ENCODE data around the gene TGFB2.

The TGFB2 gene

GRCh38 chr1:218397752-218398339 lies 52.7 kb downstream of the TGFB2 start:
- H3K4me1 ChIP-seq (ENCODE audit: low read length): peaks cover 17% of the 10 kb centered on the region
- H3K79me2 ChIP-seq (ENCODE audit: low read length): no peaks in the 10 kb centered on the region
- no peak overlapping the region for H3K27ac ChIP-seq (ENCODE audit: low read length)
- no peak overlapping the region for H2AFZ ChIP-seq (ENCODE audit: low read depth, low read length)
- no peaks in the 10 kb centered on the region for H3K9me3 ChIP-seq (ENCODE audit: insufficient read depth, low read length)
- H4K20me1 ChIP-seq (ENCODE audit: insufficient read depth, low read length): peaks cover 7% of the 10 kb centered on the region; the same call in 1 of the 2 replicates
- TF ChIP-seq EZH2phosphoT487 (IDR thresholded peaks at IDR 0.05; ENCODE audit: low read depth): no peak
- TF ChIP-seq CTCF (IDR thresholded peaks at IDR 0.05; ENCODE audit: low read depth, low read length): no peak
- H3K9ac ChIP-seq (ENCODE audit: low read length): no peak overlapping the region
- H3K36me3 ChIP-seq (replicated peaks; ENCODE audit: low read depth, low read length): no peaks in the 10 kb centered on the region
- H3K4me2 ChIP-seq (ENCODE audit: low read length): no peak overlapping the region
- no peaks in the 10 kb centered on the region for H3K27me3 ChIP-seq (ENCODE audit: low read depth, low read length)
- no peak overlapping the region for H3K4me3 ChIP-seq (ENCODE audit: low read length)

DNA sequence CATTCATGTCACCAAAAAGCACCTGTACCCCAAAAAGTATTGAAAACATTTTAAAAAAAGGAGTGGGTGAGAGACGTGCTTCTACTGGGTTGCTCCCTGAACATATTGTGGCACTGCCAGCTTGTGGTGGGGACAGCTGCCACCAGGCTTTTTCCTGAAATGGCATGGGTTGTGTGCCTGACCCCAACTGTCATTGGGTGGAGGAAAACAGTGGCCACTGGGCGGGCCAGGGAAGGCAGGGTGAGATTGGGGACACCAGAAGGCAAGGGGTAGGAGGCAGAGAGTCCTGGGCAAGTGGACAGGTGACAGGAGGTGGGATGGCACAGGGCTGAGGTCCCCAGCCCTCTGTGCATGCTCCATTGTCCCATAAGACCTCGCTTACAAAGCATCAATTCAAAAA lies 55.5 kb downstream of the TGFB2 start:
- Histone ChIP-seq H3K4me1 (ENCODE audit: low read length) (peaks cover 5% of the 10 kb centered on the region), H3K9me3 (ENCODE audit: insufficient read depth, low read length) (no peaks in the 10 kb centered on the region), H3K27ac (ENCODE audit: low read length) (no peak overlapping the region), H2AFZ (ENCODE audit: low read depth, low read length) (no peak overlapping the region), H3K4me3 (ENCODE audit: low read length) (no peak overlapping the region), H3K36me3 (replicated peaks; ENCODE audit: low read depth, low read length) (no peaks in the 10 kb centered on the region), H4K20me1 (ENCODE audit: insufficient read depth, low read length) (no peaks in the 10 kb centered on the region), H3K79me2 (ENCODE audit: low read length) (no peaks in the 10 kb centered on the region), H3K4me2 (ENCODE audit: low read length) (no peak overlapping the region), H3K9ac (ENCODE audit: low read length) (no peak overlapping the region), H3K27me3 (ENCODE audit: low read depth, low read length) (no peaks in the 10 kb centered on the region)
- TF ChIP-seq CTCF (IDR thresholded peaks at IDR 0.05; ENCODE audit: low read depth, low read length) (no peak), EZH2phosphoT487 (IDR thresholded peaks at IDR 0.05; ENCODE audit: low read depth) (no peak)

DNA sequence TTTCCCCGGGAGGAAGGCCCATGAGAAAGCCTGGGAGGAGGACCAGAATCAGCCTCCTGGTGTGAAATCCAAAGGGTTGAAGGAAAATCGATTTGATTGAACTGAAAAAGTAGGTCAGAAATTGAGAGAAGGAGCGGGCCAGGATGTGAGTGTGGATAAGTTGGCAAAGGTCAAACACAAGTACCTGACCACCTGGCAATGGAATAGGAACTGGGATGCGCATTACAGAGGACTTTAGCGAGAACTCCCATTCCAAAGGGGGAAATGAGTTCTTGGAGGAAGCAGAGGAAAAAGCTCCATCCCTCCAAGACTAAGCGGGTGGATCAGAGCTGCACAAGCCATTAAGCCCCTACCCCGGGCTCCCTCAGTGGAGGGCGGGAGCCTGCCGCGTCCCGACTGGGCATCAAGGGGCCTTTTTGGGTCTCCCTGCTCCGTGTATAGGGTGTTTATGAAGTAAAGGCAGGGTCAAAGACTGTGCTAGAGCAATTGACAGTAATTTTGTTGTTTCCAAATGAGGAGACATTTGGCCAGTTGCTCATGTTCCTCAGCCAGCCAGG lies 56.4 kb downstream of the TGFB2 start:
- no peaks in the 10 kb centered on the region for H3K4me1 ChIP-seq (ENCODE audit: low read length)

More for the DNA sequence above, 56.4 kb downstream of the TGFB2 start:
- H3K9ac ChIP-seq (ENCODE audit: low read length): no peak overlapping the region
- no peaks in the 10 kb centered on the region for H3K79me2 ChIP-seq (ENCODE audit: low read length)
- H3K27ac ChIP-seq (ENCODE audit: low read length): no peak overlapping the region
- no peaks in the 10 kb centered on the region for H4K20me1 ChIP-seq (ENCODE audit: insufficient read depth, low read length)
- H2AFZ ChIP-seq (ENCODE audit: low read depth, low read length): no peak overlapping the region
- H3K9me3 ChIP-seq (ENCODE audit: insufficient read depth, low read length): no peaks in the 10 kb centered on the region
- H3K4me2 ChIP-seq (ENCODE audit: low read length): no peak overlapping the region
- no peaks in the 10 kb centered on the region for H3K27me3 ChIP-seq (ENCODE audit: low read depth, low read length)
- no peaks in the 10 kb centered on the region for H3K36me3 ChIP-seq (replicated peaks; ENCODE audit: low read depth, low read length)
- no peak overlapping the region for H3K4me3 ChIP-seq (ENCODE audit: low read length)
- TF ChIP-seq CTCF (IDR thresholded peaks at IDR 0.05; ENCODE audit: low read depth, low read length) (no peak), EZH2phosphoT487 (IDR thresholded peaks at IDR 0.05; ENCODE audit: low read depth) (no peak)
